ENCODE measurements around the gene PLCB4.

PLCB4 gene

GRCh38 chr20:9230406-9230805, 161.5 kb downstream of the PLCB4 start:
- DNase-seq = no peak

- DNase-seq = no peak
Observed at GRCh38 chr20:9233804-9234203, 164.9 kb downstream of the PLCB4 start.

GRCh38 chr20:9235518-9235917, 166.6 kb downstream of the PLCB4 start:
- no peak for DNase-seq

GRCh38 chr20:9236458-9236857, 167.6 kb downstream of the PLCB4 start:
- DNase-seq = no peak

GRCh38 chr20:9241232-9241692, 172.4 kb downstream of the PLCB4 start:
- no peak for DNase-seq

GRCh38 chr20:9241721-9242427, 173.0 kb downstream of the PLCB4 start:
- no peak for DNase-seq

GRCh38 chr20:9243986-9244385, 175.1 kb downstream of the PLCB4 start:
- no peak for DNase-seq

GRCh38 chr20:9244811-9245210, 175.9 kb downstream of the PLCB4 start:
- DNase-seq = no peak

GRCh38 chr20:9246731-9247130, 177.8 kb downstream of the PLCB4 start:
- DNase-seq = no peak

GRCh38 chr20:9250511-9250910, 181.6 kb downstream of the PLCB4 start:
- DNase-seq = no peak

- DNase-seq = no peak
Observed at GRCh38 chr20:9253006-9253539, 184.2 kb downstream of the PLCB4 start.

GRCh38 chr20:9255171-9255570, 186.3 kb downstream of the PLCB4 start:
- DNase-seq = no peak

- no peak for DNase-seq
Observed at GRCh38 chr20:9256393-9256792, 187.5 kb downstream of the PLCB4 start.

GRCh38 chr20:9258901-9259300, 190.0 kb downstream of the PLCB4 start:
- no peak for DNase-seq

GRCh38 chr20:9260027-9260426, 191.1 kb downstream of the PLCB4 start:
- DNase-seq = no peak

GRCh38 chr20:9261781-9262180, 192.9 kb downstream of the PLCB4 start:
- no peak for DNase-seq

GRCh38 chr20:9262653-9263194, 193.8 kb downstream of the PLCB4 start:
- no peak for DNase-seq

GRCh38 chr20:9269280-9269971, 200.5 kb downstream of the PLCB4 start:
- DNase-seq = no peak

GRCh38 chr20:9270831-9271230, 201.9 kb downstream of the PLCB4 start:
- no peak for DNase-seq

GRCh38 chr20:9276966-9277468, 208.1 kb downstream of the PLCB4 start:
- no peak for DNase-seq

- DNase-seq = no peak
Observed at GRCh38 chr20:9279918-9280401, 211.1 kb downstream of the PLCB4 start.

- DNase-seq = no peak
Observed at GRCh38 chr20:9280666-9281065, 211.8 kb downstream of the PLCB4 start.

- no peak for DNase-seq
Observed at GRCh38 chr20:9281803-9282202, 212.9 kb downstream of the PLCB4 start.

GRCh38 chr20:9285617-9286016, 216.7 kb downstream of the PLCB4 start:
- no peak for DNase-seq

Measured in hippocampal formation (tissue), 2 donors.